OCI-LY1 (cell line): ENCODE measurements around the gene ZNHIT1.

Experiments
- EZH2 ChIP-seq: fragments of 200-600 bp; sonication (generic), shearing (Covaris generic); IDR thresholded peaks from 2 replicates; pipeline ENCODE4 v1.8.0; 2017; ENCODE audit warnings: borderline replicate concordance, mixed run types, mild to moderate bottlenecking, antibody characterized with exemption, low read length, moderate library complexity, mixed read lengths
- TF ChIP-seq, protein P1 (sequence below): fragments of 200-600 bp; sonication (generic), shearing (Covaris generic); IDR thresholded peaks from 2 replicates; pipeline ENCODE4 v1.5.1; 2017; ENCODE audit warnings: mild to moderate bottlenecking, antibody characterized with exemption, low read length, moderate library complexity, mixed read lengths

DNA sequence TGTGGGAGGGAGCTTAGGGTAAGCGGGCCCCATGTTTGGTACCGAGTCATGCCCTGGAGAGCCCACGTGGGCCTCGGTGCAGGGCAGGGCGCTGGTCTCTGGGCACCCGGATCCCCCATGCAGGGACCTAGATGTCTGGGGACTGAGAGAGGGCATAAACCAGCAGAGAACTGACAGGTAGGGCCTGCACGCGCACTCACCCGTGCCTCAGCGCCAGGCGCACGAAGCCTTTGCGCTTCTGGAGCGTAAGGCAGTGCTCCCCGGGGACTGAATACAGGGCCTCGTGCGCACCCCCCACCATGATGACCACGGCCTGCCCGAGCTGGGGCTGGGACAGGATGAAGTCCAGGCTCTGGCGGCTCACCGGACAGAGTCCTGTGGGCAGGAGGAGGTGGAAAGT lies 20.0 kb upstream of the ZNHIT1 start:
- TF ChIP-seq, protein P1, sequence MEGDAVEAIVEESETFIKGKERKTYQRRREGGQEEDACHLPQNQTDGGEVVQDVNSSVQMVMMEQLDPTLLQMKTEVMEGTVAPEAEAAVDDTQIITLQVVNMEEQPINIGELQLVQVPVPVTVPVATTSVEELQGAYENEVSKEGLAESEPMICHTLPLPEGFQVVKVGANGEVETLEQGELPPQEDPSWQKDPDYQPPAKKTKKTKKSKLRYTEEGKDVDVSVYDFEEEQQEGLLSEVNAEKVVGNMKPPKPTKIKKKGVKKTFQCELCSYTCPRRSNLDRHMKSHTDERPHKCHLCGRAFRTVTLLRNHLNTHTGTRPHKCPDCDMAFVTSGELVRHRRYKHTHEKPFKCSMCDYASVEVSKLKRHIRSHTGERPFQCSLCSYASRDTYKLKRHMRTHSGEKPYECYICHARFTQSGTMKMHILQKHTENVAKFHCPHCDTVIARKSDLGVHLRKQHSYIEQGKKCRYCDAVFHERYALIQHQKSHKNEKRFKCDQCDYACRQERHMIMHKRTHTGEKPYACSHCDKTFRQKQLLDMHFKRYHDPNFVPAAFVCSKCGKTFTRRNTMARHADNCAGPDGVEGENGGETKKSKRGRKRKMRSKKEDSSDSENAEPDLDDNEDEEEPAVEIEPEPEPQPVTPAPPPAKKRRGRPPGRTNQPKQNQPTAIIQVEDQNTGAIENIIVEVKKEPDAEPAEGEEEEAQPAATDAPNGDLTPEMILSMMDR: no peak
- TF ChIP-seq EZH2: no peak
